Muscle layer of duodenum (tissue), 2 donors: ENCODE results near the gene CNPY2.
"Not testable (repeated sequence)": the region's sequence is repeated elsewhere in the genome, so short reads cannot be mapped to it uniquely, and the experiment has no call there.

Experiments used
- H3K27ac ChIP-seq: one replicate; pipeline ENCODE4 v1.7.0; 2013; ENCODE audit warnings: mild to moderate bottlenecking, low read length
- H3K27me3 ChIP-seq: one replicate; pipeline ENCODE4 v1.7.0; 2013; ENCODE audit warnings: low read depth, mild to moderate bottlenecking, control low read depth, low read length
- H3K36me3 ChIP-seq, 2 donors: one replicate each; pipeline ENCODE4 v1.7.0; 2013; ENCODE audit warnings: low read length in 2 of 2, control low read depth in 1 of 2, mild to moderate bottlenecking in 1 of 2; ENCODE audit not compliant: insufficient read depth in 2 of 2, control insufficient read depth in 1 of 2
- H3K4me1 ChIP-seq, 2 donors: one replicate each; pipeline ENCODE4 v1.7.0; 2013; ENCODE audit warnings: low read length in 2 of 2, mild to moderate bottlenecking in 2 of 2, control low read depth in 1 of 2, moderate library complexity in 1 of 2; ENCODE audit not compliant: insufficient read depth in 2 of 2, control insufficient read depth in 1 of 2
- H3K4me3 ChIP-seq, 2 donors: one replicate each; pipeline ENCODE4 v1.7.0; 2013; ENCODE audit warnings: low read length in 2 of 2, low read depth in 1 of 2, mild to moderate bottlenecking in 1 of 2
- H3K9me3 ChIP-seq, 2 donors: one replicate each; pipeline ENCODE4 v1.7.0; 2013; ENCODE audit warnings: low read length in 2 of 2, control low read depth in 1 of 2, mild to moderate bottlenecking in 1 of 2; ENCODE audit not compliant: control insufficient read depth in 1 of 2
- donor health status: healthy.

Gene CNPY2

GRCh38 chr12:56266693-56267442 lies 48.9 kb downstream of the CNPY2 start, which contains the start of gene COQ10A:
Gene COQ10A, plus strand, starts transcription at chr12:56266942. Its CDS starts 177 bp downstream, at chr12:56267119.
- H3K4me3 ChIP-seq: peak within 1 kb of the TSS; percentile 80 to 82
- H3K9me3 ChIP-seq: no peaks in the 10 kb centered on the region
- no peaks in the 10 kb centered on the region for H3K27me3 ChIP-seq
- H3K27ac ChIP-seq: peak within 1 kb of the TSS; percentile 79
- H3K36me3 ChIP-seq: peaks cover 10 to 15% of the 10 kb centered on the region in 2 donors
- peaks cover 5 to 21% of the 10 kb centered on the region in 2 donors for H3K4me1 ChIP-seq

DNA sequence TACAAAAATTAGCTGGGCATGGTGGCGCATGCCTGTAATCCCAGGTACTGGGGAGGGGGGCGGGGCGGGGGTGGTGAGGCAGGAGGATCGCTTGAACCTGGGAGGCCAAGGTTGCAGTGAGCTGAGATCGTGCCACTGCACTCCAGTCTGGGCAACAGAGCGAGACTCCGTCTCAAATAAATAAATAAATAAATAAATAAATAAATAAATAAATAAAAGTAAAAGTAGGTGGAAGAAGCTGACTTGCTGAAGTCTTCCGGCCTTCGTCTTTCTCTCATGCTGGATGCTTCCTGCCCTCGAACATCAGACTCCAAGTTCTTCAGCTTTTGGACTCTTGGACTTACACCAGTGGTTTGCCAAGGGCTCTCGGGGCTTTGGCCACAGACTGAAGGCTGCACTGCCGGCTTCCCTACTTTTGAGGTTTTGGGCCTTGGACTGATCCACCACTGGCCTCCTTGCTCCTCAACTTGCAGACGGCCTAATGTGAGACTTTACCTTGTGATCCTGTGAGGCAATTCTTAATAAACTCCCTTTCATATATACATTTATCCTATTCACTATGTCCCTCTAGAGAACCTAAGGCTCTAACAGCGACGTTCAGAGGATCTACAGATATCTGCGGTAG lies 49.6 kb downstream of the CNPY2 start:
- Histone ChIP-seq H3K36me3 (peaks cover 5 to 15% of the 10 kb centered on the region in 2 donors), H3K4me1 (peaks cover 1 to 18% of the 10 kb centered on the region in 2 donors), H3K4me3 (peak overlapping the region; percentile 80 to 82), H3K27ac (peak overlapping the region; percentile 79)
- not testable (repeated sequence) for H3K9me3 ChIP-seq, H3K27me3 ChIP-seq

GRCh38 chr12:56262955-56263354 lies 52.8 kb downstream of the CNPY2 start:
- H3K27ac ChIP-seq, H3K4me3 ChIP-seq, H3K36me3 ChIP-seq, H3K27me3 ChIP-seq, H3K9me3 ChIP-seq: not testable (repeated sequence)
- peaks cover 0 to 14% of the 10 kb centered on the region in 2 donors for H3K4me1 ChIP-seq

DNA sequence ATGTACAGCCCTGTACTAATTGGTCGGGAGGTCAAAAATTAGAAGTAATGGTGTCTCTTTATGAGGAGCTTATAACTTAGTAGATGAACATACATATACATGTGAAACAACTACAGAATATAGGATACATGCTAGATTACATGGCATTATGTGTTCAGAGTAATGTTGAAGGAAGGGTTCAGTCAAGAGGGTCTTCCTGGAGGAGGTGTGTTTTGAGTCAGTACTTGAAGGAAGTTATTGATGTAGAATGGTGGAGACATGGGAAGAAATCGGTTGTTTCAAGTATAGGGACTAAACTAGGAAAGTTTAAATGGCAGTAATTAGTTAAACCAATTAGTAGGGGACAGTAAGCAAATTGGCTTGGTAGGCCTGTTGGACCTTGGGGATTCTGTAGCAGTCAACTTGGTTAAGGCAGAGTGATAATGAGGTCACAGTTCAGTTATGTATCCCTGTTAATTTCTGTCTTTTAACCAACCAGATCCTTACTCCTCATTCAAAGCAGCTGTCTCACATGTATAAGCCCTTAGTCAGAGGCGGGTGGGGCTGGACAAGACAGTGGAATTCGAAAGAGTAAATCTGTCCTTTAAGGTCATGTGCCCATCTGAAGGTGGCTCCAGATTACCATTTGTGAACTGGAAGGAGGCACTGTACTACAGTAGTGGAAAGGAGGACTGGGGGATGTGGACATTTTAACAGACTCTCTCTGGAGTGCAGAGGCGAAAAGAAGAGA lies 54.1 kb downstream of the CNPY2 start:
- Histone ChIP-seq H3K4me3 (no peak overlapping the region), H3K27me3 (no peaks in the 10 kb centered on the region), H3K27ac (no peak overlapping the region)

DNA sequence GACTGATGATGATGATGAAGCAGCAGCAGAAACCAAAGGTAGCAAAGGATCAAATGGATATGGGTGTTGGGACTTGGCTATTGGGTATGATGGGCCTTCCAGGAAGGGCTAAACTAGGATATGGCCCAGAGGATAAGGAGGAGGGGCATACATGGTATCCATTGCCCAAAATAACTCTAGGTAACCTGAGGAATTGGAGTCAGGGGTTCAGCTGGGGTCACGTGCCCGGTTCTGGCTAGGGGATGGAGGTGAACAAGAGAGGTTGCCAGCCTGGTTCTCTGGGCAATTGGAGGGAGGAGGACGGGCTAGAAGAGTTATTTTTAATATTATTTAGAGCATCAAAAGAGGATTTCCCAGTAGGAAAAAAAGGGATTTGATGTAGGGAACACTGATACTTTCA lies 54.9 kb downstream of the CNPY2 start:
- Histone ChIP-seq H3K27ac (no peak overlapping the region), H3K9me3 (no peaks in the 10 kb centered on the region), H3K4me1 (peaks cover 12 to 22% of the 10 kb centered on the region in 2 donors)

More for the DNA sequence above, 54.1 kb downstream of the CNPY2 start:
- no peaks in the 10 kb centered on the region for H3K9me3 ChIP-seq
- H3K4me1 ChIP-seq: peaks cover 7 to 20% of the 10 kb centered on the region in 2 donors
- H3K36me3 ChIP-seq: no peaks in the 10 kb centered on the region

GRCh38 chr12:56260380-56260779 lies 55.4 kb downstream of the CNPY2 start:
- H3K4me3 ChIP-seq: no peak overlapping the region
- H3K36me3 ChIP-seq: peaks cover 0 to 4% of the 10 kb centered on the region in 2 donors
- no peaks in the 10 kb centered on the region for H3K27me3 ChIP-seq
- H3K9me3 ChIP-seq: no peaks in the 10 kb centered on the region
- peaks cover 12 to 22% of the 10 kb centered on the region in 2 donors for H3K4me1 ChIP-seq
- H3K27ac ChIP-seq: no peak overlapping the region

More for the DNA sequence above, 54.9 kb downstream of the CNPY2 start:
- Histone ChIP-seq H3K4me3 (no peak overlapping the region), H3K36me3 (no peaks in the 10 kb centered on the region), H3K27me3 (no peaks in the 10 kb centered on the region)
